K562 (cell line): Measurements from ENCODE around the gene CCDC174. TPM values are rescaled to one million over a fixed set of nuclear protein-coding genes. Genes with fewer than 3 reads are reported as not detected.
A peak's percentile ranks its signal among the peaks of the same experiment; 100 is the strongest.

Source experiments
- ATAC-seq: fragments of 200-7000 bp; cut with Tn5 transposase; 3 replicates; pipeline ENCODE4 v1.9.1; 2020; ENCODE audit warnings: moderate library complexity
- BruUV-seq: library from RNA; stranded (reverse); fragments of 400-500 nt; replicated peaks from 2 replicates; lab custom pipeline; 2021; lab: Mats Ljungman, UMichigan
- CTCF ChIA-PET: fragments of 300-600 bp; formaldehyde crosslinking; extraction: SDS; loops from one replicate; lab custom pipeline; 2021; ENCODE audit warnings: low intra/inter-chr PET ratio; lab: Yijun Ruan, JAX
- POLR2A ChIA-PET: fragments of 300-600, 350-650 bp; sonication (Branson Sonifier 250); formaldehyde crosslinking; extraction: SDS; loops from one replicate; lab custom pipeline; 2021; ENCODE audit warnings: antibody characterized with exemption, inconsistent platforms; lab: Yijun Ruan, JAX
- DNase-seq, 4 experiments: peaks; one replicate each; pipeline versions ENCODE4 v3.0.0 to v3.0.0-alpha.2; 2011 to 2018; ENCODE audit warnings: low spot score in 3 of 4, mixed read lengths in 3 of 4; ENCODE audit errors: extremely low read depth in 1 of 4
- FAIRE-seq: peaks from 2 replicates; lab custom pipeline; 2011; peaks lifted over from hg19 to GRCh38; lab: Jason Lieb, UNC
- H2AFZ ChIP-seq: 2 replicates; pipeline ENCODE4 v1.6.0; 2011; ENCODE audit warnings: low read depth, low read length, control low read depth, inconsistent platforms
- H3K27ac ChIP-seq: fragments of 200-600 bp; 3 replicates; pipeline ENCODE4 v1.8.0; 2011; ENCODE audit warnings: low read depth, mild to moderate bottlenecking, control low read depth, inconsistent platforms, low read length, moderate library complexity, mixed read lengths; ENCODE audit errors: extremely low read depth
- H3K27me3 ChIP-seq, 2 experiments: fragments of 300-600 bp in 1 of 2; 2 replicates in 1 of 2; 3 replicates in 1 of 2; pipeline versions ENCODE4 v1.6.0 to v1.8.0; 2011; ENCODE audit warnings: inconsistent platforms in 2 of 2, low read length in 2 of 2, mild to moderate bottlenecking in 1 of 2, mixed read lengths in 1 of 2, moderate library complexity in 1 of 2; ENCODE audit not compliant: control insufficient read depth in 2 of 2, insufficient read depth in 2 of 2
- H3K36me3 ChIP-seq: fragments of 300-600 bp; 3 replicates; pipeline ENCODE4 v1.8.0; 2011; ENCODE audit warnings: mild to moderate bottlenecking, low read length, inconsistent platforms; ENCODE audit not compliant: control insufficient read depth, insufficient read depth
- H3K4me1 ChIP-seq, 2 experiments: fragments of 200-600 bp in 1 of 2; replicated peaks in 1 of 2; 2 replicates in 1 of 2; 3 replicates in 1 of 2; pipeline versions ENCODE4 v1.5.1 to v1.8.0; 2011; ENCODE audit warnings: inconsistent platforms in 2 of 2, low read length in 2 of 2, mild to moderate bottlenecking in 1 of 2, mixed read lengths in 1 of 2, moderate library complexity in 1 of 2; ENCODE audit not compliant: control insufficient read depth in 2 of 2, insufficient read depth in 2 of 2
- H3K4me2 ChIP-seq: 2 replicates; pipeline ENCODE4 v1.6.1; 2011; ENCODE audit warnings: low read length, control low read depth, inconsistent platforms, mixed read lengths; ENCODE audit not compliant: insufficient read depth
- H3K4me3 ChIP-seq: fragments of 200-600 bp; sonication (generic), shearing (Covaris generic); 2 replicates; pipeline ENCODE4 v1.5.1; 2016; ENCODE audit warnings: control low read depth, inconsistent platforms
- H3K79me2 ChIP-seq: fragments of 200-600 bp; 3 replicates; pipeline ENCODE4 v1.8.0; 2011; ENCODE audit warnings: low read length, inconsistent platforms; ENCODE audit not compliant: control insufficient read depth, insufficient read depth
- H3K9ac ChIP-seq, 2 experiments: 2 replicates each; pipeline versions ENCODE4 v1.6.0 to v1.6.1; 2011; ENCODE audit warnings: low read depth in 2 of 2, low read length in 2 of 2, control low read depth in 1 of 2, inconsistent platforms in 1 of 2, mild to moderate bottlenecking in 1 of 2, mixed read lengths in 1 of 2; ENCODE audit not compliant: insufficient read depth in 1 of 2
- H3K9me1 ChIP-seq: one replicate; pipeline ENCODE4 v1.6.0; 2011; ENCODE audit warnings: inconsistent platforms, mild to moderate bottlenecking, low read length, moderate library complexity; ENCODE audit not compliant: control insufficient read depth, insufficient read depth
- H3K9me3 ChIP-seq: replicated peaks from 2 replicates; pipeline ENCODE4 v1.5.1; 2011; ENCODE audit warnings: low read depth, low read length, inconsistent platforms; ENCODE audit not compliant: control insufficient read depth, insufficient read depth
- H4K20me1 ChIP-seq: replicated peaks from 2 replicates; pipeline ENCODE4 v1.6.1; 2011; ENCODE audit warnings: low read length, inconsistent platforms, mixed read lengths; ENCODE audit not compliant: control insufficient read depth, insufficient read depth
- CREB5 ChIP-seq: fragments of 250-450 bp; sonication (Bioruptor Pico); IDR thresholded peaks from 2 replicates; pipeline ENCODE4 v1.5.0; 2020; ENCODE audit warnings: mild to moderate bottlenecking
- ESRRB ChIP-seq: fragments of 250-450 bp; sonication (Bioruptor Pico); IDR thresholded peaks from 2 replicates; pipeline ENCODE4 v1.5.0; 2020; ENCODE audit warnings: mild to moderate bottlenecking, moderate library complexity, borderline replicate concordance
- HDGF ChIP-seq: fragments of 450-650 bp; IDR thresholded peaks from 2 replicates; pipeline ENCODE4 v1.6.1; 2016
- PHB2 ChIP-seq: fragments of 450-650 bp; IDR thresholded peaks from 2 replicates; pipeline ENCODE4 v1.6.1; 2017; ENCODE audit warnings: low read depth
- POLR2G ChIP-seq: fragments of 200-400 bp; formaldehyde crosslinking; IDR thresholded peaks from 2 replicates; pipeline ENCODE4 v1.6.1; 2017; ENCODE audit warnings: low read depth, mild to moderate bottlenecking, antibody characterized with exemption, low read length, moderate library complexity
- PTBP1 ChIP-seq: fragments of 200-400 bp; formaldehyde crosslinking; IDR thresholded peaks from 2 replicates; pipeline ENCODE4 v1.6.1; 2017; ENCODE audit warnings: low read depth, low read length
- SIN3A ChIP-seq, 2 experiments: fragments of 150-350 bp in 1 of 2; IDR thresholded peaks; 2 replicates each; pipeline ENCODE4 v1.6.1; 2011 to 2016; ENCODE audit warnings: borderline replicate concordance in 2 of 2, low read depth in 2 of 2, low read length in 2 of 2, mild to moderate bottlenecking in 2 of 2, moderate library complexity in 2 of 2; ENCODE audit not compliant: control insufficient read depth in 1 of 2
- SMAD3 ChIP-seq: fragments of 450-650 bp; formaldehyde crosslinking; conservative IDR thresholded peaks from 2 replicates; pipeline ENCODE4 v1.4.0; 2020; ENCODE audit warnings: mild to moderate bottlenecking
- ZFP1 ChIP-seq: fragments of 450-650 bp; formaldehyde crosslinking; IDR thresholded peaks from 2 replicates; pipeline ENCODE4 v1.4.0; 2020; ENCODE audit warnings: mild to moderate bottlenecking, mixed read lengths
- ZNF232 ChIP-seq: sonication (generic); formaldehyde crosslinking; IDR thresholded peaks from 2 replicates; pipeline ENCODE4 v1.8.0; 2022; ENCODE audit warnings: mild to moderate bottlenecking, missing genetic modification reagents
- ZNF311 ChIP-seq: fragments of 250-450 bp; sonication (Bioruptor Pico); IDR thresholded peaks from 2 replicates; pipeline ENCODE4 v1.4.0; 2020; ENCODE audit warnings: mild to moderate bottlenecking, moderate library complexity
- ZNF707 ChIP-seq: fragments of 250-450 bp; sonication (Bioruptor Pico); conservative IDR thresholded peaks from 2 replicates; pipeline ENCODE4 v1.8.0; 2022; ENCODE audit warnings: inconsistent platforms, mild to moderate bottlenecking, moderate library complexity
- ZNF780A ChIP-seq: fragments of 250-450 bp; sonication (Bioruptor Pico); IDR thresholded peaks from 2 replicates; pipeline ENCODE4 v1.5.0; 2021; ENCODE audit warnings: mild to moderate bottlenecking
- ZZZ3 ChIP-seq: fragments of 450-650 bp; IDR thresholded peaks from 2 replicates; pipeline ENCODE4 v1.6.1; 2016; ENCODE audit warnings: antibody characterized with exemption, mild to moderate bottlenecking, moderate library complexity
- WGBS: fragments of 100-300 bp; shearing (Covaris generic); methylation state at CpG from one replicate; pipeline ENCODE4 v1.1.6; 2016; ENCODE audit warnings: low coverage, mixed read lengths; ENCODE audit not compliant: insufficient coverage; ENCODE audit errors: missing lambda C conversion rate; 5-methylcytosine and 5-hydroxymethylcytosine counted together
- in situ Hi-C: fragments of 300-500 bp; cut with MboI; formaldehyde crosslinking; loops from 4 replicates; pipeline ENCODE4 v1.15.0; 2018; ENCODE audit warnings: inconsistent platforms, mixed read lengths
- intact Hi-C: fragments of 100-400 bp; cut with micrococcal nuclease; formaldehyde crosslinking; loops from 2 replicates; pipeline ENCODE4 v1.14.2; 2022
- polyA plus RNA-seq, 8 experiments: library from polyadenylated mRNA; depleted of rRNA in 4 of 8; stranded (reverse) in 5 of 8; unstranded in 3 of 8; fragments of >200 nt; fragmentation: Nextera tagmentation in 2 of 8; fragmentation: Illumina TruSeq in 1 of 8; extraction: Ambion mirVana in 2 of 8; extraction: Trizol in 1 of 8; gene quantifications; 2 replicates each; pipeline versions ENCODE4 v1.2.1 to v1.2.3, GENCODE V29; 2011 to 2014; ENCODE audit warnings: inconsistent platforms in 1 of 8, missing spikeins in 1 of 8
- total RNA-seq, 7 experiments: library from RNA; depleted of rRNA in 6 of 7; stranded (reverse); fragments of >200 nt in 6 of 7; fragmentation: Illumina TruSeq in 2 of 7; extraction: Trizol in 2 of 7; gene quantifications; 2 replicates each; pipeline versions ENCODE4 v1.2.1 to v1.2.3, GENCODE V29; 2011 to 2021; ENCODE audit warnings: low replicate concordance in 1 of 7
- TF ChIP-seq, protein P1 (sequence below): fragments of 200-800 bp; sonication (Bioruptor generic); IDR thresholded peaks from 2 replicates; pipeline ENCODE4 v1.6.1; 2017; ENCODE audit warnings: missing genetic modification characterization, missing compliant biosample characterization

CCDC174 gene
- total and polyA plus RNA-seq, 9 of the 15 experiments (the other 6 are each of a cell fraction or from before 2014, with no cell fraction given), result 7.4 to 41.0 (median 28.5) TPM

DNA sequence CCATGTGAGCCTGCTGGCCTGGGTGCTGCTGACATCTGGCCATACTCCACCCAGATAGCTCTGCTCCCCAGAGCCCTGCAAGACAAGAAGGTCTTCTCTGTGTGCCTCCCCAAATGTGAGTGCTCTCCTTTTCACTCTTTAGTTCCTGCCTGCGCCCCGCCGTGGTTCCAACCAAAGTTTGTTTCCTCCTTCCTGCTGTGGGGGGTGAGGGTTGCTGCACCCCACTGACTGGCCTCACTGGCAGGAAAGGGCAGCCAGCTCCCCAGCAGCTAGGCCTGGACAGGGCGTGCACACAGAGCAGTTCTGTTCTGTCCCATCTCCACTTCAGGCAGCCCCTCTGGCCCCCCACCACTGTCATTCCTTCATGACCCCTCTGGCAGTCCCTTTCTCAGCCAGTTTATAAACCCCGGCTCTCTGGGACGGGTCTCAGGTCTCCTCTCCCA is 5.4 kb upstream of the CCDC174 start:
- Histone ChIP-seq H3K4me2 (no peak overlapping the region), H3K9me3 (no peaks in the 10 kb centered on the region), H3K4me1 (peaks cover 17 to 40% of the 10 kb centered on the region in 2 experiments), H3K36me3 (no peaks in the 10 kb centered on the region), H3K9ac (peak overlapping the region in 1 of 2 experiments; percentile 53; a peak in 3 of 4 replicates), H3K79me2 (no peaks in the 10 kb centered on the region; the same call in 2 of the 3 replicates), H3K4me3 (no peak overlapping the region), H3K9me1 (no peaks in the 10 kb centered on the region), H2AFZ (peak overlapping the region; percentile 66), H4K20me1 (peaks cover 4% of the 10 kb centered on the region; the same call in 1 of the 2 replicates), H3K27ac (peak overlapping the region; percentile 46; the same call in 1 of the 3 replicates), H3K27me3 (peaks cover 25 to 29% of the 10 kb centered on the region in 2 experiments)
- in situ Hi-C loops, result no loop called here
- WGBS, result 71% methylated on average over 6 of the region's 6 CpGs
- DNase-seq (no peak), FAIRE-seq (no peak), ATAC-seq (peak; percentile 9)
- POLR2A ChIA-PET, result interaction anchor here (0.6 kb wide), 1 partner anchor 71 kb away, joined by 3 read pairs; no protein-coding TSS in a partner anchor
- intact Hi-C loops, result no loop called here
- no TSS peak for BruUV-seq
- CTCF ChIA-PET, result no interaction called here
- TF ChIP-seq ZFP1 (CRISPR knock-in tag) (no peak), PTBP1 (no peak), SIN3A (IDR thresholded peaks at IDR 0.05; ENCODE audit: borderline replicate concordance in 2 of 2, control insufficient read depth in 1 of 2, low read depth in 2 of 2, low read length in 2 of 2) (no peak), PHB2 (no peak), CREB5 (CRISPR knock-in tag) (no peak), SMAD3 (CRISPR knock-in tag) (peak; percentile 68; the same call in 1 of the 2 replicates), ZNF780A (CRISPR knock-in tag) (no peak), HDGF (no peak), ZNF707 (CRISPR knock-in tag) (no peak), ESRRB (CRISPR knock-in tag) (no peak), ZNF232 (CRISPR knock-in tag) (no peak), ZZZ3 (no peak), POLR2G (no peak), ZNF311 (CRISPR knock-in tag) (no peak)
- TF ChIP-seq, protein P1, sequence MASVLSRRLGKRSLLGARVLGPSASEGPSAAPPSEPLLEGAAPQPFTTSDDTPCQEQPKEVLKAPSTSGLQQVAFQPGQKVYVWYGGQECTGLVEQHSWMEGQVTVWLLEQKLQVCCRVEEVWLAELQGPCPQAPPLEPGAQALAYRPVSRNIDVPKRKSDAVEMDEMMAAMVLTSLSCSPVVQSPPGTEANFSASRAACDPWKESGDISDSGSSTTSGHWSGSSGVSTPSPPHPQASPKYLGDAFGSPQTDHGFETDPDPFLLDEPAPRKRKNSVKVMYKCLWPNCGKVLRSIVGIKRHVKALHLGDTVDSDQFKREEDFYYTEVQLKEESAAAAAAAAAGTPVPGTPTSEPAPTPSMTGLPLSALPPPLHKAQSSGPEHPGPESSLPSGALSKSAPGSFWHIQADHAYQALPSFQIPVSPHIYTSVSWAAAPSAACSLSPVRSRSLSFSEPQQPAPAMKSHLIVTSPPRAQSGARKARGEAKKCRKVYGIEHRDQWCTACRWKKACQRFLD (CRISPR knock-in tag), result peak; percentile 98
